Activated CD8-positive, alpha-beta memory T cell treated with anti-CD3 and anti-CD28 coated beads, Interleukin-2, amount 50 U/mL, for 24 hours (primary cell): ENCODE measurements around the gene ZBTB24.

ENCODE experiments used
- DNase-seq: peaks from one replicate; pipeline ENCODE4 v3.0.0-alpha.2; 2020; ENCODE audit errors: extremely low read depth

ZBTB24 gene

GRCh38 chr6:109420751-109421150, 62.3 kb downstream of the ZBTB24 start:
- no peak for DNase-seq

GRCh38 chr6:109417646-109418045, 65.4 kb downstream of the ZBTB24 start:
- no peak for DNase-seq
